PC-9 (cell line): ENCODE data around the gene CYB5D1.

Experiments used
- EZH2 ChIP-seq: fragments of 200-600 bp; sonication (generic); IDR thresholded peaks from 2 replicates; pipeline ENCODE4 v1.8.0; 2017; ENCODE audit warnings: antibody characterized with exemption, low read depth
- TF ChIP-seq, protein P1 (sequence below): fragments of 200-600 bp; sonication (generic); conservative IDR thresholded peaks from 2 replicates; pipeline ENCODE4 v1.6.1; 2017; ENCODE audit warnings: mixed run types, antibody characterized with exemption, mild to moderate bottlenecking, moderate library complexity

DNA sequence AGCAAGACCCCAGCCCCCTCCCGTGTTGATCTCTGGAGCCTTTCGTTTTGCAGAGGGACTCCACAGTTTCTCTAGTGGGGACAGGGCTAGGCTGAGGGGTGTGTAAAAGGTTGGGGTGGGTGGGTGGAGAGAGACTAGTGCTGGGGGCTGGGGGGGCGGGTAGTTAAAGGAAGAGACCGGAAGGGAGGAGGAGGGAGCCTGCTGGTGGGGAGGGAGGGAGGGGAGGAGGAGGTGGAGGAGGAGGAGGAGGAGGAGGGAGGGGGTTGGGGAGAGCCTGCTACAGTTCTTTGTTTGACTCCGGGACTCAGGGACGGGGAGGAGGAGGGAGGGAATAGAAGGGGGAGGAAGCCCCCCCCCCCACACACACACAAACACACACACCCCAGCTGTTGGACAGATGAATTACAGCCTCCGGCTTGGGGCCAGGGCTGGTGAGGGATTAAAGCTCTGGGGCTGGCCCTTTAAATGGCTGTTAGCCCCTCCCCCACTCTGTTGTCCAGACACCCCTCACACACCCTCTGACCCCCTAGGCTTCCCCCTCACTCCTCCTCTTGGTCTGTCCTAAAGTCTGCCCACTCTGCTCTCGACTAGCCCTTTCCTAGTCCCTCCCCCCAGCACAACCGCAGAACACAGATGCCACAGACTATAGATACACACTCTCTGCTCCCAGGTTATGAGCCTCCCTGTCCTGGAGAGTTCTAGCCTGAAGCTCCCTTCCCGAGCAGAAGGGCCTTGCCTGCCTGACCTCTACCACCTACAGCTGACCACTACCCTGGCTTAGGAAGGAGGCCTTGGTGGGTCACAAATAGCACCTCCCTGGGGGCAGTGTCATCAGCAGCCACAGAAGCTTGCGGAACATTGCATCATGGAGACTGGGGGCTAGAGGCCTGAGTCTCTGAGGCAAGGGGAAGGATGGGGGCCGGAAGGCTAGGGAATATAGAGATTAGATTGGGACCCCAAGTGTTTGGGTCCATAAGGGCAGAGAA is 19.4 kb upstream of the CYB5D1 start:
- TF ChIP-seq, protein P1, sequence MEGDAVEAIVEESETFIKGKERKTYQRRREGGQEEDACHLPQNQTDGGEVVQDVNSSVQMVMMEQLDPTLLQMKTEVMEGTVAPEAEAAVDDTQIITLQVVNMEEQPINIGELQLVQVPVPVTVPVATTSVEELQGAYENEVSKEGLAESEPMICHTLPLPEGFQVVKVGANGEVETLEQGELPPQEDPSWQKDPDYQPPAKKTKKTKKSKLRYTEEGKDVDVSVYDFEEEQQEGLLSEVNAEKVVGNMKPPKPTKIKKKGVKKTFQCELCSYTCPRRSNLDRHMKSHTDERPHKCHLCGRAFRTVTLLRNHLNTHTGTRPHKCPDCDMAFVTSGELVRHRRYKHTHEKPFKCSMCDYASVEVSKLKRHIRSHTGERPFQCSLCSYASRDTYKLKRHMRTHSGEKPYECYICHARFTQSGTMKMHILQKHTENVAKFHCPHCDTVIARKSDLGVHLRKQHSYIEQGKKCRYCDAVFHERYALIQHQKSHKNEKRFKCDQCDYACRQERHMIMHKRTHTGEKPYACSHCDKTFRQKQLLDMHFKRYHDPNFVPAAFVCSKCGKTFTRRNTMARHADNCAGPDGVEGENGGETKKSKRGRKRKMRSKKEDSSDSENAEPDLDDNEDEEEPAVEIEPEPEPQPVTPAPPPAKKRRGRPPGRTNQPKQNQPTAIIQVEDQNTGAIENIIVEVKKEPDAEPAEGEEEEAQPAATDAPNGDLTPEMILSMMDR, result no peak
- no peak for TF ChIP-seq EZH2
